ENCODE measurements around the gene RBM47.

The RBM47 gene

DNA sequence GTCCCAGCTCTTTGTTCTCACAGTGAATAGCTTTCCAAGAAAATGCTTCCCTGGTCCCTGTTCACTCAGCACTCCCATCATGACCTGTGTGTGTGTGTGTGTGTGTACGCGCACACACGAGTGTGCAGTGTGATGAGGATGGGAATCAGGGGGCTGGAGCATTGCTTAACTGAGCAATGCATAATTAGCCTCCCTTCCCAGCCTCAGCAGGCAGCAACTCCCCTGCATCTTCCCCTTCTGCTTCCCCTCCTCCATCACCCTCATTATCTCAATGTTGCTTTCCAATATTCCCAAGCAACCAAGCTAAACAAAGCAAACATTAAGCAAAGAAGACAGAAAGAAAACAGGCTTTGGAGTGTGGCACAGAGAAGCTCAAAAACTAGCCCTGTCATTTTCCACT lies 137.0 kb downstream of the RBM47 start:
- TF ChIP-seq GATA3 (IDR thresholded peaks at IDR 0.05; ENCODE audit: low read depth, low read length) = no peak
- no peak for TF ChIP-seq GATA2 (IDR thresholded peaks at IDR 0.05; ENCODE audit: low read depth, low read length)

DNA sequence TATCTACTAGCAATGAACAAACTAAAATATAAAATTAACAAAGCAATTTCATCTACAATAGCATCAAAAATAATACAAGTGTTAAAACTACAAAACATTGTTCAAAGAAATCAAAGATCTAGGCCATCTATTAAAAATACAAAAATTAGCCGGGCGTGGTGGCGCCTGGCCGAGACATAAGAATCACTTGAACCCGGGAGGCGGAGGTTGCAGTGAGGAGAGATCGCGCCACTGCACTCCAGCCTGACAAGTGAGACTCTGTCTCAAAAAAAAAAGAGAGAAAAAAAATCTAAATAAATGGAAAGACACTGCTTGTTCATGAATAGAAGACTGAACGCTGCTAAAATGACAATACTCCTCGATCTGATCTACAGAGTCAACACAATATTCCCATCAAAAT lies 139.2 kb downstream of the RBM47 start:
- TF ChIP-seq GATA3 (IDR thresholded peaks at IDR 0.05; ENCODE audit: low read depth, low read length) (no peak), GATA2 (IDR thresholded peaks at IDR 0.05; ENCODE audit: low read depth, low read length) (no peak)

DNA sequence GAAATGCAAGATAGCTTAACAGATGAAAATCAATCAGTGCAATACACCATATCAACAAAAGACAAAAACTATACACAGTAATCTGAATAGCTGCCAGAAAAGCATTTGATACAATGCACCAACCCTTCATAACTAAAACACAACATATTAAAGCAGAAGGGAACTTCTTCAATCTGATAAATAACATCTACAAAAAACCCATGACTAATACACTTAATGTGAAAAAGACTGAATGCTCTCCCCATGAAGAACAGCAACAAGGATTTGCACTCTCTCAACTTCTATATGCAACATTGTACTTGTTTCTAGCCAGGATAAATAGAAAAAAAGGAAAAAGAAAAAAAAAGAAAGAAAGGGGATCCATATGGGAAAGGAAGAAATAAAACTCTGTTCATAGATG lies 139.7 kb downstream of the RBM47 start:
- TF ChIP-seq GATA2 (IDR thresholded peaks at IDR 0.05; ENCODE audit: low read depth, low read length) = no peak

DNA sequence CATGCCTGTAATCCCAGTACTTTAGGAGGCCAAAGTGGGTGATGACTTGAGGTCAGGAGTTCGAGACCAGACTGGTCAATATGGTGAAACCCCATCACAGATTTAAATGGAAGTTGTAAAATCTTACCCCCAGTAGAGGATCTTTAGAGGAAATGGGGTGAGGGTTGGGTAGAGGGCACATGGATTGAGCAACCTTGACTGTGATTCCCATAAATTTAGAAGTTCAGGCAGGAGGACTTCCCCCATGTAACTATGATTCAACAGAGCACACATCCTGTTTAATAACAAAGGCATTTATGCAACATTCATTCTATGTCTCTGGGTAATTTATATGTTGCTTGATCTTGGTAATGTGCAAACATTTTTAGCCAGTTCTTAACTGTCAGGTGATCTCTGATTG lies 143.1 kb downstream of the RBM47 start:
- TF ChIP-seq GATA3 (IDR thresholded peaks at IDR 0.05; ENCODE audit: low read depth, low read length) (no peak), GATA2 (IDR thresholded peaks at IDR 0.05; ENCODE audit: low read depth, low read length) (no peak)

DNA sequence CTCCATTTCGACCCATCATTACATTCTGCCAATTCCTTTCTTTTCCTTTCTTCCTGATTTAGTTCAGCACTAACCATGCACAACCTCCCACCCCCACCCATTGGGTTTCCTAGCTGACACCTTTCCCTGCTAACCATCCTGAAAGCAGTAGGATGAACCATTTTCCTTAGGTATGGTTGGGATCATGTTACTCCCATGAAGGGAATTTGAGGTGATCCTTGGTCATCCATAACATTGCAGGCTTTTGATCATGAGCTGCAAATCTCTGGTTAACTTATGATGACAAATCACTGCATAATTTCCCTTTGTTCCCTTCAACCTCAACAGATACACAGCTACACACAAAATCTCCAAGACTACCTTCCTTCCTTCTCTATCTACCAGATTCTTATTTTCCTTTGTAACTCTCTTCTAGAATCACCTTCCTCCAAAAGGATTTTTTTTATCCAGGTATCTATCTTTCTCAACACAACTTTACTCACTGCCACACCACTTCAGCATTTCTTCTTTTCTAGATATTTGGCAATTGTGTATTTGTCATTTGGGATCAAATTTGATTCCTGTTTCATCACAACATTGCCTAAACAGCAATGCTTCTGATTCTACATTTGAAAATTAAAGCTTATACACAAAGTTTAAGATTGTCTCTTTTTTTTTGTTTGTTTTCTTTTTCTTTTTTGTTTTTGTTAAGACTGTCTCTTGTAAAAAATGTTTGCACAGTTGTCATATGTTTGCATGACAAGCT lies 145.1 kb downstream of the RBM47 start:
- TF ChIP-seq GATA2 (IDR thresholded peaks at IDR 0.05; ENCODE audit: low read depth, low read length) (no peak), GATA3 (IDR thresholded peaks at IDR 0.05; ENCODE audit: low read depth, low read length) (no peak)

DNA sequence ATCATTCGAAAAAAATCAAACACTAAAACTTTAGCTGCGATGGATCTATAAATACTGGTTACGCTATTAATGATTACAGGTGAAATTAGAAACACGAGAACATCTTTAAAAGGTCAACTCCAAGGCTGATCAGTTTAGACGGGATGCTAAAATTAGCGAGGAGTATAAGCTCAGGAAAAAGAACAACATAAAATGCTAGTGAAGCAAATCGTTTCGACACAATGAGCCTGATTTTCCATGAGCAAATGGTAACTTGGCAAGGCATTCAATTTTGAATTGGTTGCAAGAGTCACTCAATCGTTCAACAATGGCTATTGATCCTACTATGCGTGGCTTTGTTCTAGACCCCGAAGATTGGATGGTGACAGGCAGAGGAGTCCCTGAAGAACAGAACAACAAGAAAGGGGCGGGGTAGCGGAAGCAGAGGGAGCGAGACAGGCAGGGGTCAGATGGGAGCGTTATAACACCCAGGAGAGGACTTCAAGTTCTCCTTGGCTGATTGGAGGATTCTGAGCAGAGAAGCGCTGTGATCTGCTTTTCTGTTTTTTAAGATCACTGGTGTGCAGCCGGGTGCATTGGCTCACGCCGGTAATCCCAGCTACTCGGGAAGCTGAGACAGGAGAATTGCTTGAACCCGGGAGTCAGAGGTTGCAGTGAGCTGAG lies 146.5 kb downstream of the RBM47 start:
- TF ChIP-seq GATA3 (IDR thresholded peaks at IDR 0.05; ENCODE audit: low read depth, low read length) (no peak), GATA2 (IDR thresholded peaks at IDR 0.05; ENCODE audit: low read depth, low read length) (no peak)

DNA sequence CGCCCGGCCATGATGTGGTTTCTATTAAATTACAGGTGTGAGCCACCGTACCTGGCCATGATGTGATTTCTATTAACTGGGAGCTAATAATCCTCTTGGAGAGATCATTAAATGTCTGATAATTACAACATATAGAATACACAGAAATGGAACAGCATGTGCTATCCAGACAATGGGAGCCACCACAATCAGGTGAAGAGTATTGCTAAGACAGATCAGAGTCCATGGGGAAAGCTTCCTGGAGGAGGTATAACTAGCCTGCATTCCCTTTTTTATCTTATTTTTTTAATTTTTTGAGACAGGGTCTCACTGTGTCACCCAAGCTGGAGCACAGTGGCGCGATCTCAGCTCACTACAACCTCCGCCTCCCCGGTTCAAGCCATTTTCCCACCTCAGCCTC lies 147.7 kb downstream of the RBM47 start:
- no peak for TF ChIP-seq GATA3 (IDR thresholded peaks at IDR 0.05; ENCODE audit: low read depth, low read length)
- TF ChIP-seq GATA2 (IDR thresholded peaks at IDR 0.05; ENCODE audit: low read depth, low read length) = no peak

DNA sequence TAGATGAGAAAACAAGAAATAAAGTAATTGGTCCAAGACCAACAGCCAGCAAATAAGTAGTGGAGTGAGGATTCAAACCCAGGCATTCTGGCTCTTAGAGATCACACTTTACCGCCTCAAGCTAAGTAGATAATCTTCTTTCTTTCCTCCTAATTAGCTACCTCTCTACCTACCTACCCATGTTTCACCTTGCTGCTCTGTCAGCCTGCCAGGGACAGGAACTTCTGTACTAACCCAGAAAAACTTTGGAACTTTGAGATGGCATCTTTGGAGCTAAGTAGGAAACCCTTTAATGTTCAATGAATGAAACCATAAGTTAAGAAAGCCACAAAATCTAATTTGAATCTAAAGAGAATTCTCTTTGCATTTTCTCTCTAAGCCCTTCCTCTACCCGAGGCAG lies 149.4 kb downstream of the RBM47 start:
- TF ChIP-seq GATA3 (IDR thresholded peaks at IDR 0.05; ENCODE audit: low read depth, low read length) (no peak), GATA2 (IDR thresholded peaks at IDR 0.05; ENCODE audit: low read depth, low read length) (no peak)

DNA sequence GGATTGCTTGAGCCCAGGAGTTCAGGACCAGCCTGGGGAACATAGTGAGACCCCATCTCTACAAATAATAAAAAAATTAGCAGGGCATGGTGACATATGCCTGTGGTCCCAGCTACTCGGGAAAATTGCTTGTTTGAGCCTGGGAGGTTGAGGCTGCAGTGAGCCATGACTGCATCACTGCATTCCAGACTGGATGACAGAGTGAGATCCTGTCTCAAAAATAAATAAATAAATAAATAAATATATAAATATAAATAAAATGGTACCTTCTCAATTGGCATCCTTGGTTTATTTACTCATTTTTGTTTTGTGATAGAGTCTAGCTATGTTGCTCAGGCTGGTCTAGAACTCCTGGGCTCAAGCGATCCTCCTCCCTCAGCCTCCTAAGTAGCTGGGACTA lies 150.3 kb downstream of the RBM47 start:
- no peak for TF ChIP-seq GATA2 (IDR thresholded peaks at IDR 0.05; ENCODE audit: low read depth, low read length)
- no peak for TF ChIP-seq GATA3 (IDR thresholded peaks at IDR 0.05; ENCODE audit: low read depth, low read length)

DNA sequence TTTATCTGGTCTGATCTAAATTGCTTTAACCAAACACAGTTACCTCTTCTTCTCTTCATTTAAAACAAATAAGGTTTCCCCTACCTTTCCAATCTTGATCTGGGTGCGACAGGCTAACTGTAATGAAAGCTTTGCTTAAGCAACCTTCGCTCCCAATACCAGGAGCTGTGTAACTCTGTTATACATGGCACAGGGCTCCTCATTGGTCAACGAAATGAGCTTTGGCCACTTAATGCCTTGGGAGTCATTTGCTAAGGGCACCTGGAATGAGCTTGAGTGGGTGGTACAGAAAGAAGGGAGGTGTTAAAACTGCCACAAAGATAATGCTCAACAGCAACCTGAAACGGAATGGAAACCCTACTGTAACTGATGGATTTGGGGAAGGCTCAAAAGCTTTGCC lies 154.1 kb downstream of the RBM47 start:
- TF ChIP-seq GATA2 (IDR thresholded peaks at IDR 0.05; ENCODE audit: low read depth, low read length) (no peak), GATA3 (IDR thresholded peaks at IDR 0.05; ENCODE audit: low read depth, low read length) (no peak)

DNA sequence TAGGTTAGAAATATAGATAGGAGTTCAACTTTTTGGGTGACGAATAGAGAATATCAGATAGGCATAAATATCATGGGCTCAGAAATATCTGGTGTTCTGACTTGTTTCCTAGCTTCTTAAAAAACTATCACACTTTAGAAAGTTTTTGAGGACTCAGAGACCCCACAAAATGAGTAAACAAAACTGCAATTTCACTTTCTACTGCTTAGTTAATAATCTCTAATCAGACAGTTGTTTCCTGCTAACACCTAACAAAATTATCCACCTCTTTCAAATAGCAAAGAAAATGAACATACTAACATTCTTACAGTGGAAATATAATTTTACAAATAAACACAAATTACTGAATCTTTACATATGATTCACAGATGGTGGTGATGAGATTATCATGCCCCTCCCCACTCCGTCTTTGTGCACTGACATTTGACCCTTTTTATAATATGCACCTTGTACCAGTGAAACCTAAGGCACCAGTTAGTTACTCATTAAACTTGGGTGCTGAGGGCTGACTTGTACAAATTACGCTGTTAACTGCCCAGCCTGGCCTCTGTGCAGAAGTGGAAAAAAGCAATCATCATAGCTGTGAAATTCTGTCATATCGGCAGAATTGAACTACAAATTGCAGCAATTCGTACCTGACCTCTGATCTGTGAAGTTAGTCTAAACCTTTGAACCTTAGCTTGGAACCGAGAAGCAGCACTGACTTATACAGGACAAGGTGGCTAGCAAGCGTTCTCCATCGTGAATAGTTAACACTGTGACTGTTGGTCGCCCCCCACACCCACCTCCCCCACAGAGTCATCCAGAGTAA lies 155.9 kb downstream of the RBM47 start:
- TF ChIP-seq GATA3 (IDR thresholded peaks at IDR 0.05; ENCODE audit: low read depth, low read length) (no peak), GATA2 (IDR thresholded peaks at IDR 0.05; ENCODE audit: low read depth, low read length) (no peak)

DNA sequence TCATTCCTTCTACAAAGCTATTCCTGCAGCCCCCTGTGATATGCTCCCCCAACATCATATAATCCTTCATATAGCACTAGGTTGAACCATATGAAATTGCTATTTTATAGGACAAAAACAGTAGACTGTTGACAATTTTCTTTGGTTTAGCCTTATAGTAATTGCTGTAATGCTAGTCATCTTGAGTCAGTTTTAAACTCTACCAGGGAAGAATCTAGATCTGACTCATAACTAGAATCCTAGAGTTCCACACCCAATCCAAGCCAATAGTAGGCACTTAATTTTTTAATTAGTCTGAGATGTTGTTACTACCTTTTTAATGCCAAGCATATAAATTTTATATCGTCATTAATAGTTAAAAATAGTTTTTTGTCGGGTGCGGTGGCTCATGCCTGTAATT lies 157.7 kb downstream of the RBM47 start:
- TF ChIP-seq GATA2 (IDR thresholded peaks at IDR 0.05; ENCODE audit: low read depth, low read length) (no peak), GATA3 (IDR thresholded peaks at IDR 0.05; ENCODE audit: low read depth, low read length) (no peak)

DNA sequence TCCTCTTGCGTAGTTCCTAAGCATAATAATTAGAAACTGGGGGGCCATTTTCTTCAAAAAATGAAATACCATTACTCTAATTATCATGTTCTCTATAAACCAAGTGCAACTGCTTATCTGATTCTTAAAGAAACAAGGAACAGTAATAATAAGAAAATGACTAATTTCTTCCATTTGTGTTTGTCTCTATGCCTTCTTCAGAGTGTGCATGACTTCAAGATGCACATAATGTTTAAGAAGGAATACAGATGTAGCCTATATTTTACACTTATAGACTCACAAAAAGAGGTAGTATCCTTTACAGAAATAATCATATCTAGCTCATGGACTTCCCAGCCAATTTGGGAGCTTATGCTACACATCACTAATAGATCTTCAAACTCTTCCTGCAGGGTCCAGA lies 162.9 kb downstream of the RBM47 start:
- TF ChIP-seq GATA3 (IDR thresholded peaks at IDR 0.05; ENCODE audit: low read depth, low read length) (no peak), GATA2 (IDR thresholded peaks at IDR 0.05; ENCODE audit: low read depth, low read length) (no peak)

DNA sequence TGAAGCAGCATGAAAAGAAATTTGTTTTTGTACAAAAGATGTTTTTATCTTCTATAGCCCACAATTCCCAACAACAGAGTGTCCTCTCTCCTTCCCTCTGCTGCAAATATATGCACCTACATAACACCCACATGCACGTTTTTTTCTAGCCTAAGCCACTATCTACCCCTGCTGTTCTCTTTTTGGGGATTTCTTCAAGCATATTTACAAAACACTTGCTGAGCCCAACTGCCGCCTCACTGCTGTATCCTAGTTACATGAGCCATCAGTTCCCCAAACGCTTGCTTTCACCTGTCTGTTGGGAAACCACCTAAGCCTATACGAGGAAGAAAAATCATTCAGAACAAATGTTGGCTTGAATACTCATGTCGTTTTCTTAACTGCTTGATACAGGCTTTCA lies 167.3 kb downstream of the RBM47 start:
- TF ChIP-seq GATA2 (IDR thresholded peaks at IDR 0.05; ENCODE audit: low read depth, low read length) (no peak), GATA3 (IDR thresholded peaks at IDR 0.05; ENCODE audit: low read depth, low read length) (no peak)

DNA sequence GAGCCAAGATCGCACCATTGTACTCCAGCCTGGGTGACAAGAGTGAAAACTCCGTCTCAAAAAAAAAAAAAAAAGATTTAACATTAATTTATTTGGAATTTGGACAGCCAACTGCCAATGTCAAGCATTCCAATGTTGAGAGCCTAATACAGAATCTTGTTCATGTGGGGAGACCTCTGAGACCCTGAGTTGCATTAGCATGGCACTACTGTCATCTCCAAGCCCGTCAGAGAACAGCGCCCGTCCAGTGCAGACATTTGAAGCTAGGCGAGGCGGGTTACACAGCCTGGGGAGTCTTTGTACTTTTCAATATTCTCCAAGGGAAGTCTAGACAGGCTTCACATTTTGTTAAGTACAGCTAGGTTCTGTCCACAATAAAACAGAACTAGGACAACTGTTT lies 167.8 kb downstream of the RBM47 start:
- no peak for TF ChIP-seq GATA3 (IDR thresholded peaks at IDR 0.05; ENCODE audit: low read depth, low read length)
- TF ChIP-seq GATA2 (IDR thresholded peaks at IDR 0.05; ENCODE audit: low read depth, low read length) = no peak

Data from SH-SY5Y (cell line).